Progenitor cell of endocrine pancreas (in vitro differentiated cells): Measurements from ENCODE around the gene TEX2. TPM values are rescaled to one million over a fixed set of nuclear protein-coding genes. Genes with fewer than 3 reads are reported as not detected.
A peak's percentile ranks its signal among the peaks of the same experiment; 100 is the strongest.

Experiments used
- DNase-seq: peaks from one replicate; pipeline ENCODE4 v3.0.0; 2021; ENCODE audit warnings: low spot score; ENCODE audit not compliant: unreplicated experiment
- H3K27ac Mint-ChIP-seq: 2 replicates; pipeline ENCODE4 v1.8.0; 2021; ENCODE audit warnings: mild to moderate bottlenecking, moderate library complexity, mixed read lengths
- H3K27me3 Mint-ChIP-seq: 2 replicates; pipeline ENCODE4 v1.8.0; 2021; ENCODE audit warnings: mixed read lengths
- H3K36me3 Mint-ChIP-seq: 2 replicates; pipeline ENCODE4 v1.8.0; 2022; ENCODE audit warnings: mixed read lengths; ENCODE audit not compliant: insufficient read depth
- H3K4me1 Mint-ChIP-seq: 2 replicates; pipeline ENCODE4 v1.8.0; 2021; ENCODE audit warnings: low read depth, mixed read lengths
- H3K4me3 Mint-ChIP-seq: 2 replicates; pipeline ENCODE4 v1.8.0; 2021; ENCODE audit warnings: low read depth, mild to moderate bottlenecking, moderate library complexity, mixed read lengths
- H3K9me3 Mint-ChIP-seq: 2 replicates; pipeline ENCODE4 v1.8.0; 2021; ENCODE audit warnings: low read depth, mixed read lengths
- CTCF ChIP-seq: fragments of 200-600 bp; sonication (generic); IDR thresholded peaks from one replicate; pipeline ENCODE4 v1.5.0; 2021; ENCODE audit warnings: antibody characterized with exemption, mild to moderate bottlenecking; ENCODE audit not compliant: unreplicated experiment
- total RNA-seq: library from RNA; stranded (reverse); gene quantifications from 2 replicates; pipeline ENCODE4 v1.2.1, GENCODE V29; 2021

Gene TEX2
- total RNA-seq, 1 donor from 2014 or later, result 30.2 TPM

GRCh38 chr17:64205804-64206203 is 57.3 kb downstream of the TEX2 start:
- peaks cover 15% of the 10 kb centered on the region for H3K4me1 Mint-ChIP-seq
- no peaks in the 10 kb centered on the region for H3K36me3 Mint-ChIP-seq
- DNase-seq, result no peak
- no peak for TF ChIP-seq CTCF
- no peak overlapping the region for H3K27ac Mint-ChIP-seq
- no peak overlapping the region for H3K4me3 Mint-ChIP-seq
- H3K27me3 Mint-ChIP-seq, result no peaks in the 10 kb centered on the region
- no peaks in the 10 kb centered on the region for H3K9me3 Mint-ChIP-seq

GRCh38 chr17:64203630-64204029 is 59.4 kb downstream of the TEX2 start:
- H3K4me3 Mint-ChIP-seq, result no peak overlapping the region
- no peaks in the 10 kb centered on the region for H3K27me3 Mint-ChIP-seq
- H3K27ac Mint-ChIP-seq, result no peak overlapping the region
- no peak for DNase-seq
- H3K9me3 Mint-ChIP-seq, result no peaks in the 10 kb centered on the region
- H3K4me1 Mint-ChIP-seq, result peaks cover 16% of the 10 kb centered on the region
- no peak for TF ChIP-seq CTCF
- no peaks in the 10 kb centered on the region for H3K36me3 Mint-ChIP-seq

GRCh38 chr17:64202683-64203344 is 60.2 kb downstream of the TEX2 start:
- Mint-ChIP-seq H3K4me3 (no peak overlapping the region), H3K36me3 (no peaks in the 10 kb centered on the region), H3K27me3 (no peaks in the 10 kb centered on the region), H3K27ac (peak overlapping the region; percentile 9), H3K9me3 (no peaks in the 10 kb centered on the region), H3K4me1 (peaks cover 16% of the 10 kb centered on the region)
- DNase-seq, result no peak
- TF ChIP-seq CTCF, result no peak

- Mint-ChIP-seq H3K4me1 (peaks cover 16% of the 10 kb centered on the region), H3K27ac (peak overlapping the region; percentile 85), H3K4me3 (no peak overlapping the region), H3K36me3 (peaks cover 6% of the 10 kb centered on the region), H3K9me3 (peaks cover 4% of the 10 kb centered on the region), H3K27me3 (no peaks in the 10 kb centered on the region)
- no peak for TF ChIP-seq CTCF
- DNase-seq, result no peak
Observed at GRCh38 chr17:64200080-64201032, 62.7 kb downstream of the TEX2 start.

GRCh38 chr17:64198331-64199090 is 64.5 kb downstream of the TEX2 start:
- no peak for DNase-seq
- H3K4me3 Mint-ChIP-seq, result no peak overlapping the region
- no peak for TF ChIP-seq CTCF
- peaks cover 9% of the 10 kb centered on the region for H3K36me3 Mint-ChIP-seq
- peaks cover 4% of the 10 kb centered on the region for H3K9me3 Mint-ChIP-seq
- H3K27me3 Mint-ChIP-seq, result no peaks in the 10 kb centered on the region
- no peak overlapping the region for H3K27ac Mint-ChIP-seq
- peaks cover 15% of the 10 kb centered on the region for H3K4me1 Mint-ChIP-seq
